AG04450 (cell line): ENCODE results near the gene PPP1R9B. TPM values are rescaled to one million over a fixed set of nuclear protein-coding genes. Genes with fewer than 3 reads are reported as not detected.

ENCODE experiments used
- CTCF ChIA-PET: fragments of 300-600, 350-600 bp; formaldehyde crosslinking; extraction: SDS; loops from one replicate; lab custom pipeline; 2022; ENCODE audit warnings: antibody characterized with exemption, inconsistent platforms; lab: Charles Lee
- POLR2A ChIA-PET: fragments of 350-600 bp; formaldehyde crosslinking; extraction: SDS; loops from one replicate; lab custom pipeline; 2021; ENCODE audit warnings: antibody characterized with exemption, inconsistent platforms; lab: Yijun Ruan, JAX
- DNase-seq: peaks from one replicate; pipeline ENCODE4 v3.0.0-alpha.2; 2011; ENCODE audit warnings: low read depth, low spot score
- H3K27ac ChIP-seq: one replicate; pipeline ENCODE4 v1.5.1; 2012; ENCODE audit warnings: low read depth, low read length, control low read depth
- H3K27me3 ChIP-seq: one replicate; pipeline ENCODE4 v1.6.0; 2012; ENCODE audit warnings: low read length; ENCODE audit not compliant: control insufficient read depth, insufficient read depth
- H3K4me3 ChIP-seq: 2 replicates; pipeline ENCODE4 v1.5.1; 2011; ENCODE audit warnings: mild to moderate bottlenecking, low read depth, low read length, control low read depth
- H3K9me3 ChIP-seq: 2 replicates; pipeline ENCODE4 v1.5.1; 2012; ENCODE audit warnings: low read length; ENCODE audit not compliant: control insufficient read depth, insufficient read depth
- polyA plus RNA-seq: library from polyadenylated mRNA; depleted of rRNA; stranded (reverse); fragments of >200 nt; gene quantifications from 2 replicates; pipeline ENCODE4 v1.2.3, GENCODE V29; 2011
- TF ChIP-seq, protein P1 (sequence below): IDR thresholded peaks from 2 replicates; pipeline ENCODE4 v1.5.1; 2011; ENCODE audit warnings: low read depth, low read length, control low read depth, inconsistent platforms

Gene PPP1R9B
- polyA plus RNA-seq, 1 experiment = 18.2 TPM

GRCh38 chr17:50151937-50152547 is 1.6 kb upstream of the PPP1R9B start:
- H3K9me3 ChIP-seq = no peaks in the 10 kb centered on the region; the same call in 1 of the 2 replicates
- TF ChIP-seq, protein P1, sequence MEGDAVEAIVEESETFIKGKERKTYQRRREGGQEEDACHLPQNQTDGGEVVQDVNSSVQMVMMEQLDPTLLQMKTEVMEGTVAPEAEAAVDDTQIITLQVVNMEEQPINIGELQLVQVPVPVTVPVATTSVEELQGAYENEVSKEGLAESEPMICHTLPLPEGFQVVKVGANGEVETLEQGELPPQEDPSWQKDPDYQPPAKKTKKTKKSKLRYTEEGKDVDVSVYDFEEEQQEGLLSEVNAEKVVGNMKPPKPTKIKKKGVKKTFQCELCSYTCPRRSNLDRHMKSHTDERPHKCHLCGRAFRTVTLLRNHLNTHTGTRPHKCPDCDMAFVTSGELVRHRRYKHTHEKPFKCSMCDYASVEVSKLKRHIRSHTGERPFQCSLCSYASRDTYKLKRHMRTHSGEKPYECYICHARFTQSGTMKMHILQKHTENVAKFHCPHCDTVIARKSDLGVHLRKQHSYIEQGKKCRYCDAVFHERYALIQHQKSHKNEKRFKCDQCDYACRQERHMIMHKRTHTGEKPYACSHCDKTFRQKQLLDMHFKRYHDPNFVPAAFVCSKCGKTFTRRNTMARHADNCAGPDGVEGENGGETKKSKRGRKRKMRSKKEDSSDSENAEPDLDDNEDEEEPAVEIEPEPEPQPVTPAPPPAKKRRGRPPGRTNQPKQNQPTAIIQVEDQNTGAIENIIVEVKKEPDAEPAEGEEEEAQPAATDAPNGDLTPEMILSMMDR = no peak
- H3K4me3 ChIP-seq = peak overlapping the region; percentile 69
- ChIA-PET POLR2A (interaction anchor here (0.6 to 2.3 kb wide), 10 partner anchors 9 to 714 kb away, joined by 3 to 15 read pairs (median 5); partner anchors contain the start of genes COL1A1 and TOB1), CTCF (interaction anchor here (0.6 to 3.5 kb wide), 15 partner anchors 9 to 210 kb away, joined by 3 to 37 read pairs (median 3); no protein-coding TSS in a partner anchor)
- no peak for DNase-seq
- no peaks in the 10 kb centered on the region for H3K27me3 ChIP-seq
- peak overlapping the region; percentile 57 for H3K27ac ChIP-seq

- Histone ChIP-seq H3K27ac (peak overlapping the region; percentile 67), H3K4me3 (peak overlapping the region; percentile 79), H3K9me3 (no peaks in the 10 kb centered on the region; the same call in 1 of the 2 replicates), H3K27me3 (no peaks in the 10 kb centered on the region)
- TF ChIP-seq, protein P1 = peak; percentile 69
- ChIA-PET POLR2A (interaction anchor here (0.6 to 2.3 kb wide), 11 partner anchors 10 to 715 kb away, joined by 3 to 15 read pairs (median 4); partner anchors contain the start of genes COL1A1 and TOB1), CTCF (interaction anchor here (0.6 to 3.5 kb wide), 12 partner anchors 10 to 211 kb away, joined by 3 to 37 read pairs (median 5); no protein-coding TSS in a partner anchor)
- peak; percentile 69 for DNase-seq
These were observed 812 bp upstream of the PPP1R9B start for GRCh38 chr17:50151041-50151936.

DNA sequence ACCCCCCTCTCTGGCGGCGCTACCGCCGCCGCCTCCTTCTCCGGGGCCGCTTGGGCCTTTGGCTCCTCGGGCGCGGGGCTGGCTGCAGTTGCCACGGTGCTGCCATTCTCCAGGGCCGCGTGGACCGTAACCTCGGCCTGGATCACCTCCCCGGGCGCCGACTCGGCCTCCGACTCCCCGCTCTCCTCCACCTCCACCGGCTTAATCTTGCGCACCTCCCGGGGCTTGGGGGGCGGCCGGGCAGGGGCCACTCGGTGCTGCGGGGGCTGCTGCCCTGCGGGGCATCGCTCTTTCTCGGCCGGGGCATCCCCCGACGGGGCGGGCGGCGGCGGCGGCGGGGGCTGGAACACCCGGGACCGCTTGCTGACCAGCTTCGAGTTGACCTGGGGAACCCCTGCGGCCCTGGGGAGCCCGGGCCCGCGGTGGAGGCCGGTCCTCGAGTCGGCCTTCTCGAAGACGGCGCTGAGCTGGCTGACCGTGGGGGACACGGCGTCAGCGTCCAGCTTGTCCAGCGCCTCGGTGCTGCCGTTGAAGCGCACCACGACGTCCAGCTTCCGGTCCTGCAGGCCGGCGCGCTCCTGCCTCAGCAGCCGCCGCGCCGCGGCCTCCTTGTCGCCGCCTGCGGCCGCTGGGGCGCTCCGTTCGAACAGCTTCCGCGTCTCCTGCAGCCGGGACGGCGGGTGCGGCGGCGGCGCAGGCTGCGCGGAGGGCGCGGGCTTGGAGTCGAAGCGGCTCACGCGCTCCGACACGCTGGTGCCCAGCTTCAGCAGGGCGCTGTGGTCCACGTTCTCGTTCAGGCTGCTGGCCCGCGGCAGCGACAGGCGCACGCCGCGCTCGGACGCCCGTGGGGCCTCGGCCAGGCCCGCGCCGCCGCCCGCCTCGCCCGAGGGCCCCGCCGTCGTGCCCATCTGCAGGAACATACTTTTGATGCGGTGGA is 792 bp downstream of the PPP1R9B start:
- TF ChIP-seq, protein P1 = no peak
- H3K27ac ChIP-seq = peak overlapping the region; percentile 75
- DNase-seq = no peak
- no peaks in the 10 kb centered on the region for H3K27me3 ChIP-seq
- peak overlapping the region; percentile 79 for H3K4me3 ChIP-seq
- H3K9me3 ChIP-seq = no peaks in the 10 kb centered on the region; the same call in 1 of the 2 replicates
- POLR2A ChIA-PET = no interaction called here
- CTCF ChIA-PET = interaction anchor here (0.6 to 5.5 kb wide), 5 partner anchors 12 to 366 kb away, joined by 3 to 25 read pairs (median 5); no protein-coding TSS in a partner anchor

DNA sequence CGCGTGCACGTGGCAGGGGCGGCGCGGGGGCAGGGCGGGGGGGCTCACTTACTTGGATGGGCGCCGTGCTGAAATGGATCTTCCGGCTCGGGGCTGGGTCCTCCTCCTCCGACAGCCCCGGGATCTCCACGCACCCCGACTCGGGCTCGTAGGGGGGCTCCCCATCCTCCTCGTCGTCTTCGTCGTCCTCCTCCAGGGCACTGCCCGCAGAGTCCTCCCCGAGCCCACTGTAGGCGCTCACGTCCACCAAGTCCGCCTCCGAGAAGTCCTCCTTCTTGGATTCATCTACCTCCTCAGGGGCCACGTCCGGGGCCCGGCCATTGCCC is 1.4 kb downstream of the PPP1R9B start:
- Histone ChIP-seq H3K27me3 (no peaks in the 10 kb centered on the region), H3K27ac (peak overlapping the region; percentile 75), H3K9me3 (no peaks in the 10 kb centered on the region; the same call in 1 of the 2 replicates), H3K4me3 (peak overlapping the region; percentile 79)
- ChIA-PET CTCF (interaction anchor here (5.5 kb wide), 1 partner anchor 12 kb away, joined by 25 read pairs; no protein-coding TSS in a partner anchor), POLR2A (no interaction called here)
- TF ChIP-seq, protein P1 = no peak
- no peak for DNase-seq
